GM23338 (cell line): ENCODE measurements around the gene APBA2. TPM values are rescaled to one million over a fixed set of nuclear protein-coding genes. Genes with fewer than 3 reads are reported as not detected.

Experiments
- ATAC-seq: fragments of 200-7000 bp; cut with Tn5 transposase; 3 replicates; pipeline ENCODE4 v1.9.1; 2020
- DNase-seq: peaks from one replicate; pipeline ENCODE4 v3.0.0-alpha.2; 2015; ENCODE audit warnings: low spot score
- H2AFZ ChIP-seq: fragments of 200-600 bp; sonication (generic); 2 replicates; pipeline ENCODE4 v1.8.0; 2016; ENCODE audit warnings: antibody characterized with exemption, mild to moderate bottlenecking, moderate library complexity
- H3F3A ChIP-seq: fragments of 200-600 bp; sonication (generic); replicated peaks from 2 replicates; pipeline ENCODE4 v1.8.0; 2017; ENCODE audit warnings: antibody characterized with exemption, mixed run types, low read depth
- H3K27ac ChIP-seq: fragments of 200-600 bp; sonication (generic); 2 replicates; pipeline ENCODE4 v1.6.1; 2016; ENCODE audit warnings: low read depth
- H3K27me3 ChIP-seq: fragments of 200-600 bp; sonication (generic); 2 replicates; pipeline ENCODE4 v1.8.0; 2016; ENCODE audit warnings: mild to moderate bottlenecking, mixed run types, moderate library complexity; ENCODE audit not compliant: insufficient read depth
- H3K36me3 ChIP-seq: fragments of 200-600 bp; sonication (generic); 2 replicates; pipeline ENCODE4 v1.8.0; 2016; ENCODE audit warnings: mild to moderate bottlenecking; ENCODE audit not compliant: insufficient read depth
- H3K4me1 ChIP-seq: fragments of 200-600 bp; sonication (generic); 2 replicates; pipeline ENCODE4 v1.8.0; 2016; ENCODE audit warnings: mild to moderate bottlenecking, moderate library complexity; ENCODE audit not compliant: insufficient read depth
- H3K4me2 ChIP-seq: fragments of 200-600 bp; sonication (generic); 2 replicates; pipeline ENCODE4 v1.7.1; 2017; ENCODE audit warnings: mixed run types
- H3K4me3 ChIP-seq: fragments of 200-600 bp; sonication (generic); 2 replicates; pipeline ENCODE4 v1.6.1; 2016; ENCODE audit warnings: mixed run types
- H3K79me2 ChIP-seq: fragments of 200-600 bp; sonication (generic); replicated peaks from 2 replicates; pipeline ENCODE4 v1.8.0; 2017; ENCODE audit warnings: mild to moderate bottlenecking; ENCODE audit not compliant: insufficient read depth
- H3K9me2 ChIP-seq: fragments of 200-600 bp; sonication (generic); 2 replicates; pipeline ENCODE4 v1.8.0; 2017; ENCODE audit not compliant: insufficient read depth
- H4K20me1 ChIP-seq: fragments of 200-600 bp; sonication (generic); replicated peaks from 2 replicates; pipeline ENCODE4 v1.8.0; 2017; ENCODE audit warnings: mild to moderate bottlenecking; ENCODE audit not compliant: insufficient read depth
- H3K27ac Mint-ChIP-seq: 2 replicates; pipeline ENCODE4 v1.8.0; 2020; ENCODE audit warnings: inconsistent platforms, mild to moderate bottlenecking, moderate library complexity, mixed read lengths
- H3K27me3 Mint-ChIP-seq: 3 replicates; pipeline ENCODE4 v1.8.0; 2022; ENCODE audit warnings: low read depth, mild to moderate bottlenecking, moderate library complexity, mixed read lengths, inconsistent platforms; ENCODE audit not compliant: insufficient read depth, poor library complexity
- H3K36me3 Mint-ChIP-seq: 3 replicates; pipeline ENCODE4 v1.8.0; 2021; ENCODE audit warnings: low read depth, mild to moderate bottlenecking, inconsistent platforms, moderate library complexity, mixed read lengths
- H3K4me1 Mint-ChIP-seq: 3 replicates; pipeline ENCODE4 v1.8.0; 2020; ENCODE audit warnings: mild to moderate bottlenecking, inconsistent platforms, mixed read lengths
- H3K4me3 Mint-ChIP-seq: 3 replicates; pipeline ENCODE4 v1.8.0; 2021; ENCODE audit warnings: moderate library complexity, mild to moderate bottlenecking, inconsistent platforms, mixed read lengths
- H3K9me3 Mint-ChIP-seq: 3 replicates; pipeline ENCODE4 v1.8.0; 2020; ENCODE audit warnings: moderate library complexity, mild to moderate bottlenecking, inconsistent platforms, mixed read lengths
- CREB1 ChIP-seq: fragments of 250-450 bp; sonication (Bioruptor Pico); IDR thresholded peaks from 2 replicates; pipeline ENCODE4 v1.5.0; 2020; ENCODE audit warnings: low read depth, mild to moderate bottlenecking, moderate library complexity
- EZH2 ChIP-seq: fragments of 200-600 bp; sonication (generic); IDR thresholded peaks from one replicate; pipeline ENCODE4 v1.8.0; 2017; ENCODE audit warnings: antibody characterized with exemption, mild to moderate bottlenecking, low read depth; ENCODE audit not compliant: unreplicated experiment
- EZH2phosphoT487 ChIP-seq: fragments of 200-600 bp; sonication (generic); IDR thresholded peaks from one replicate; pipeline ENCODE4 v1.8.1; 2018; ENCODE audit warnings: antibody characterized with exemption; ENCODE audit not compliant: unreplicated experiment
- JUNB ChIP-seq: IDR thresholded peaks from one replicate; pipeline ENCODE4 v1.6.1; 2016; ENCODE audit warnings: antibody characterized with exemption; ENCODE audit not compliant: unreplicated experiment
- NANOG ChIP-seq: IDR thresholded peaks from 2 replicates; pipeline ENCODE4 v1.6.1; 2016; ENCODE audit warnings: antibody characterized with exemption, borderline replicate concordance
- POLR2AphosphoS5 ChIP-seq: IDR thresholded peaks from 2 replicates; pipeline ENCODE4 v1.6.1; 2016; ENCODE audit warnings: antibody characterized with exemption, low read depth
- STAT1 ChIP-seq: IDR thresholded peaks from one replicate; pipeline ENCODE4 v1.6.1; 2016; ENCODE audit warnings: antibody characterized with exemption; ENCODE audit not compliant: unreplicated experiment
- ZNF114 ChIP-seq: fragments of 250-450 bp; sonication (Bioruptor Pico); IDR thresholded peaks from 2 replicates; pipeline ENCODE4 v1.5.0; 2020; ENCODE audit warnings: mild to moderate bottlenecking, moderate library complexity
- ZNF331 ChIP-seq: fragments of 250-450 bp; sonication (Bioruptor Pico); IDR thresholded peaks from 2 replicates; pipeline ENCODE4 v1.5.0; 2020; ENCODE audit warnings: low read depth, mild to moderate bottlenecking, moderate library complexity
- polyA plus RNA-seq: library from polyadenylated mRNA; unstranded; fragments of >200 nt; fragmentation: Nextera tagmentation; extraction: Ambion mirVana; gene quantifications from 2 replicates; pipeline ENCODE4 v1.2.1, GENCODE V29; 2016
- total RNA-seq: library from RNA; depleted of rRNA; stranded (reverse); fragments of >200 nt; shearing (Covaris generic); gene quantifications from 2 replicates; pipeline ENCODE4 v1.2.3, GENCODE V29; 2014
- TF ChIP-seq, protein P1 (sequence below), 2 experiments: fragments of 200-600 bp in 1 of 2; sonication (generic) in 1 of 2; conservative IDR thresholded peaks; 2 replicates each; pipeline versions ENCODE4 v1.5.1 to v1.6.1; 2016 to 2017; ENCODE audit warnings: antibody characterized with exemption in 2 of 2, low read depth in 2 of 2, mild to moderate bottlenecking in 2 of 2, moderate library complexity in 1 of 2
- TF ChIP-seq, protein P2 (sequence below): IDR thresholded peaks from 2 replicates; pipeline ENCODE4 v1.6.1; 2016; ENCODE audit warnings: antibody characterized with exemption
- TF ChIP-seq, protein P3 (sequence below): IDR thresholded peaks from one replicate; pipeline ENCODE4 v1.6.1; 2018; ENCODE audit warnings: antibody characterized with exemption; ENCODE audit not compliant: unreplicated experiment

Gene APBA2
- total and polyA plus RNA-seq, 2 experiments from 2014 or later = 5.9 to 24.7 TPM

DNA sequence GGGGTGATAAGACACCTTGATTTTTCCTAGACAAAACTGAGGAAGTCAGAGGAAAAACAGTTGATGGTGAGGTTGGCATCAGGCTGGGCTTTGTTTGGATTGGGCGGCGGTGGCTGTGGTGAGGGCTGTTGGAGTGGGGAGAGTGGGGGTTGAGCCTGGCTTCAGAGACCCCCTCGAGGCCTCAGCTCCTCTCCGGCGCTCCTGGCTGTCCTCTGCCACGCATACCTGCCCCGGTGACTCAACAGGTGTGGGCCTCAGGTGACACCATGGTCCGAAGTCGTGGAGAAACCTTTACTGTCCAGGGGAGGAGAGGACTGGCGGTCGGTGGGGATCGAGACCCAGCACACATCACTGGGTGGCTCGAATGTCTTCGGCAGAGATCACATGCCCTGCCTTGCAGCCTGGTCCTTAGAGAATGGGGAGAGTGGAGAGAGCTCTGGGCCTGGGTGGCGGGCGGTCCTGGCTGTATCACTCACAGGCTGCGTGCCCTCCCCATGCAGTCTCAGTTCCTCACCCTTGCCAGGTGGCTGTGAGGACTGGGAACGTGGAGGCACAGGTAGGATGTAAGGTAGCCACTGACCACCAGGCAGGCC, 2.6 kb downstream of the APBA2 start (continued):
- TF ChIP-seq JUNB (no peak), EZH2phosphoT487 (no peak), NANOG (no peak)
- TF ChIP-seq, protein P1, sequence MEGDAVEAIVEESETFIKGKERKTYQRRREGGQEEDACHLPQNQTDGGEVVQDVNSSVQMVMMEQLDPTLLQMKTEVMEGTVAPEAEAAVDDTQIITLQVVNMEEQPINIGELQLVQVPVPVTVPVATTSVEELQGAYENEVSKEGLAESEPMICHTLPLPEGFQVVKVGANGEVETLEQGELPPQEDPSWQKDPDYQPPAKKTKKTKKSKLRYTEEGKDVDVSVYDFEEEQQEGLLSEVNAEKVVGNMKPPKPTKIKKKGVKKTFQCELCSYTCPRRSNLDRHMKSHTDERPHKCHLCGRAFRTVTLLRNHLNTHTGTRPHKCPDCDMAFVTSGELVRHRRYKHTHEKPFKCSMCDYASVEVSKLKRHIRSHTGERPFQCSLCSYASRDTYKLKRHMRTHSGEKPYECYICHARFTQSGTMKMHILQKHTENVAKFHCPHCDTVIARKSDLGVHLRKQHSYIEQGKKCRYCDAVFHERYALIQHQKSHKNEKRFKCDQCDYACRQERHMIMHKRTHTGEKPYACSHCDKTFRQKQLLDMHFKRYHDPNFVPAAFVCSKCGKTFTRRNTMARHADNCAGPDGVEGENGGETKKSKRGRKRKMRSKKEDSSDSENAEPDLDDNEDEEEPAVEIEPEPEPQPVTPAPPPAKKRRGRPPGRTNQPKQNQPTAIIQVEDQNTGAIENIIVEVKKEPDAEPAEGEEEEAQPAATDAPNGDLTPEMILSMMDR (conservative IDR thresholded peaks at IDR 0.05; ENCODE audit: low read depth in 2 of 2) = no peak

DNA sequence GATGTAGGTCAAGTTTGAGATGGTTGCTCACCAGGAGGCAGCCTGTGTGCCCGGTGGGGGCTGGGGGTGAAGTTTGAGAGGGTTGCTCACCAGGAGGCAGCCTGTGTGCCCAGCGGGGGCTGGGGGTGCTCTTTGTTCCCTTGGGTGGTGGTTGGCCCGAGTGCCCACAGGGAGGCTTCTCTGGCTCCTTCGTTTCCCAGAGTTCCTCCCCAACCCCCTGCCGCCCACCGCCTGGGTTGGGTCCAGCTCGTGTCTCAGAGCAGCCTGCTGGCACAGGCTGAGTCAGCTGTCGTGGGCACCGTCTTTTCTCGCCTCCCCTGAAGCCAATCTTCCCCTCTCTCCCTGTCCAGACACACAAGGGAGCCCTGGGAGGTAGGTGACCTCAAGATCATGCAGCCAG, 3.1 kb downstream of the APBA2 start:
- Mint-ChIP-seq H3K27ac (no peak overlapping the region), H3K9me3 (no peaks in the 10 kb centered on the region; the same call in 2 of the 3 replicates), H3K36me3 (no peaks in the 10 kb centered on the region; the same call in 2 of the 3 replicates), H3K27me3 (peaks cover 29% of the 10 kb centered on the region), H3K4me1 (peaks cover 16% of the 10 kb centered on the region), H3K4me3 (no peak overlapping the region)
- Histone ChIP-seq H3K4me3 (no peak overlapping the region), H3K27ac (no peak overlapping the region), H3K79me2 (no peaks in the 10 kb centered on the region), H3K36me3 (no peaks in the 10 kb centered on the region), H3K4me1 (peaks cover 5% of the 10 kb centered on the region; the same call in 1 of the 2 replicates), H3K4me2 (no peak overlapping the region), H4K20me1 (no peaks in the 10 kb centered on the region), H3K9me2 (no peaks in the 10 kb centered on the region), H2AFZ (no peak overlapping the region), H3F3A (no peaks in the 10 kb centered on the region), H3K27me3 (peaks cover 31% of the 10 kb centered on the region)
- DNase-seq (no peak), ATAC-seq (no peak)
- TF ChIP-seq EZH2 (no peak), STAT1 (no peak), POLR2AphosphoS5 (no peak), JUNB (no peak), CREB1 (CRISPR knock-in tag) (no peak), EZH2phosphoT487 (no peak), ZNF114 (CRISPR knock-in tag) (no peak), ZNF331 (CRISPR knock-in tag) (no peak)
- TF ChIP-seq, protein P2, sequence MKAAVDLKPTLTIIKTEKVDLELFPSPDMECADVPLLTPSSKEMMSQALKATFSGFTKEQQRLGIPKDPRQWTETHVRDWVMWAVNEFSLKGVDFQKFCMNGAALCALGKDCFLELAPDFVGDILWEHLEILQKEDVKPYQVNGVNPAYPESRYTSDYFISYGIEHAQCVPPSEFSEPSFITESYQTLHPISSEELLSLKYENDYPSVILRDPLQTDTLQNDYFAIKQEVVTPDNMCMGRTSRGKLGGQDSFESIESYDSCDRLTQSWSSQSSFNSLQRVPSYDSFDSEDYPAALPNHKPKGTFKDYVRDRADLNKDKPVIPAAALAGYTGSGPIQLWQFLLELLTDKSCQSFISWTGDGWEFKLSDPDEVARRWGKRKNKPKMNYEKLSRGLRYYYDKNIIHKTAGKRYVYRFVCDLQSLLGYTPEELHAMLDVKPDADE = no peak
- TF ChIP-seq, protein P1 (conservative IDR thresholded peaks at IDR 0.05; ENCODE audit: low read depth in 2 of 2) = no peak
- TF ChIP-seq, protein P3, sequence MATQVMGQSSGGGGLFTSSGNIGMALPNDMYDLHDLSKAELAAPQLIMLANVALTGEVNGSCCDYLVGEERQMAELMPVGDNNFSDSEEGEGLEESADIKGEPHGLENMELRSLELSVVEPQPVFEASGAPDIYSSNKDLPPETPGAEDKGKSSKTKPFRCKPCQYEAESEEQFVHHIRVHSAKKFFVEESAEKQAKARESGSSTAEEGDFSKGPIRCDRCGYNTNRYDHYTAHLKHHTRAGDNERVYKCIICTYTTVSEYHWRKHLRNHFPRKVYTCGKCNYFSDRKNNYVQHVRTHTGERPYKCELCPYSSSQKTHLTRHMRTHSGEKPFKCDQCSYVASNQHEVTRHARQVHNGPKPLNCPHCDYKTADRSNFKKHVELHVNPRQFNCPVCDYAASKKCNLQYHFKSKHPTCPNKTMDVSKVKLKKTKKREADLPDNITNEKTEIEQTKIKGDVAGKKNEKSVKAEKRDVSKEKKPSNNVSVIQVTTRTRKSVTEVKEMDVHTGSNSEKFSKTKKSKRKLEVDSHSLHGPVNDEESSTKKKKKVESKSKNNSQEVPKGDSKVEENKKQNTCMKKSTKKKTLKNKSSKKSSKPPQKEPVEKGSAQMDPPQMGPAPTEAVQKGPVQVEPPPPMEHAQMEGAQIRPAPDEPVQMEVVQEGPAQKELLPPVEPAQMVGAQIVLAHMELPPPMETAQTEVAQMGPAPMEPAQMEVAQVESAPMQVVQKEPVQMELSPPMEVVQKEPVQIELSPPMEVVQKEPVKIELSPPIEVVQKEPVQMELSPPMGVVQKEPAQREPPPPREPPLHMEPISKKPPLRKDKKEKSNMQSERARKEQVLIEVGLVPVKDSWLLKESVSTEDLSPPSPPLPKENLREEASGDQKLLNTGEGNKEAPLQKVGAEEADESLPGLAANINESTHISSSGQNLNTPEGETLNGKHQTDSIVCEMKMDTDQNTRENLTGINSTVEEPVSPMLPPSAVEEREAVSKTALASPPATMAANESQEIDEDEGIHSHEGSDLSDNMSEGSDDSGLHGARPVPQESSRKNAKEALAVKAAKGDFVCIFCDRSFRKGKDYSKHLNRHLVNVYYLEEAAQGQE = no peak
